Stimulated activated effector memory CD8-positive, alpha-beta T cell treated with anti-CD3 and anti-CD28 coated beads, Interleukin-12 subunit alpha, Interleukin-12 subunit beta, amount 100 ng/mL, for 72 hours (primary cell): ENCODE results near the gene GHRHR.

Source experiments
- ATAC-seq: fragments of 150-1000 bp; cut with Tn5 transposase; 2 replicates; pipeline ENCODE4 v1.10.0; 2021
- DNase-seq, 2 donors: peaks; one replicate each; pipeline ENCODE4 v3.0.0; 2021 to 2022; ENCODE audit warnings: low spot score in 2 of 2
- H3K27ac Mint-ChIP-seq: one replicate; pipeline ENCODE4 v1.8.0; 2022; ENCODE audit warnings: mild to moderate bottlenecking, mixed read lengths
- H3K36me3 Mint-ChIP-seq: one replicate; pipeline ENCODE4 v1.8.0; 2022; ENCODE audit warnings: mild to moderate bottlenecking, mixed read lengths
- H3K4me1 Mint-ChIP-seq: one replicate; pipeline ENCODE4 v1.8.0; 2022; ENCODE audit warnings: mixed read lengths
- H3K4me3 Mint-ChIP-seq: one replicate; pipeline ENCODE4 v1.8.0; 2022; ENCODE audit warnings: mild to moderate bottlenecking, mixed read lengths
- H3K9me3 Mint-ChIP-seq: one replicate; pipeline ENCODE4 v1.8.0; 2022; ENCODE audit warnings: mixed read lengths

The GHRHR gene

DNA sequence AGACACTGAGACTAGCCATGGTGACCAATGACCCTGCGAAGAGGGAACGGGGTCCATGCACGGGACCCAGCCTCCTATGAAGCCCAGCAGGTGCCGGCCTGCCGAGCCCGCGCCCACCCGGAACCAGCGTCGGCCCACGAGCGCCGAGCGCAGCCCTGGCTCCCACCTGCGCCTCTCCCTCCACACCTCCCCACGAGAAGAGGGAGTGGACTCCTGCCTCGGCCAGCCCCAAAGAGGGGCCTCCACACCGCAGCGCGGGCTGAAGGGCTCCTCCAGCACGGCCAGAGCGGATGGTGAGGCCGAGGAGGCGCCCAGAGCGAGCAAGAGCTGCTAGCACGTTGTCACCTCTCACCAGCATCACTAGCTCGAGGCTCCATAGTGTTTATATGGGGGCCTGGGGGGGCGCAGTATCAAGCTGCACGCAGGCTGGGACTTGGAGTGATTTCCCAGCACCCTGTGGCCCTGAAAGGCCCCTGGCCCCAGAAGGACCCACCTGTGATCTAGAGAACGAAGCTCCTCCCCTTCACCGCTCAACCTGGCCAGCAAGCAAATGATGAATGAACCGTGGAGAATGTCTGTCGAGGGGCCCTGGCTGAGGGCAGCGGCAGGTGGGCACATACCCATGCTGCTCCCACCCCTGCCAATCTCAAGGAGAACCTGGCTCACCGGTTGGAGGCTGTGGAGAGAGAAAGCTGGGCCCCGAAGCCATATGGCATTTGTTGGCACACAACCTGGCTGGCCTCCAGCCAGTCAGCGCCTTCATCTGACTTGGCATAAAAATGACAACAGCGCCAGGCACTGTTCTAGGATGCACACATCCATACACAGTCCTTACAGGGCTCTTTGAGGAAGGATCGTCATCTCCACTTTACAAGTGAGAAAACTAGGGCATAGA is 30.7 kb downstream of the GHRHR start:
- ATAC-seq, result no peak
- H3K4me1 Mint-ChIP-seq, result no peaks in the 10 kb centered on the region
- no peak for DNase-seq
- no peaks in the 10 kb centered on the region for H3K36me3 Mint-ChIP-seq
- no peak overlapping the region for H3K27ac Mint-ChIP-seq
- no peak overlapping the region for H3K4me3 Mint-ChIP-seq
- H3K9me3 Mint-ChIP-seq, result no peaks in the 10 kb centered on the region

- Mint-ChIP-seq H3K9me3 (no peaks in the 10 kb centered on the region), H3K36me3 (no peaks in the 10 kb centered on the region), H3K27ac (no peak overlapping the region), H3K4me3 (no peak overlapping the region), H3K4me1 (no peaks in the 10 kb centered on the region)
- no peak for DNase-seq
- no peak for ATAC-seq
Measured at GRCh38 chr7:30995536-30995935, 31.8 kb downstream of the GHRHR start.

DNA sequence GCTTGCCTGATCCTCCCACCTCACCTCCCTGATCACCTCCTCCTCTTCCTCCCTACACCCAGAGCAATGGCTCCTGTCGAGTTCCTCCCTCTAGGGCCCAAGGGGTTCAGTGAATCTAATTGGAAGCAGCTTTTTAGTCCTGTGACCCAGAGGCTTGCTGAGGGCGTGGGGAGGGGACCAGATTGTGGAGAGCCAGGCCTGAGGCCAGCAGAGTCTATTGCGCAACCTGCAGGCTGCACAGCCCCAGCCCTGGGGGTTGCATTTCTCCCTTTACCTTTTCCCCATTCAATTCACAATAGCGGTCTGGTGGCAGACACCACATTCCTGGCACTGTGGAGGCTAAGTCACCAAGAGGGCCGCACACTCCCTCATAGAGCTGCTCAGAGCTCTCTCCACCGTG is 32.5 kb downstream of the GHRHR start:
- no peak for DNase-seq
- ATAC-seq, result no peak
- Mint-ChIP-seq H3K9me3 (no peaks in the 10 kb centered on the region), H3K4me1 (no peaks in the 10 kb centered on the region), H3K4me3 (no peak overlapping the region), H3K36me3 (no peaks in the 10 kb centered on the region), H3K27ac (no peak overlapping the region)

DNA sequence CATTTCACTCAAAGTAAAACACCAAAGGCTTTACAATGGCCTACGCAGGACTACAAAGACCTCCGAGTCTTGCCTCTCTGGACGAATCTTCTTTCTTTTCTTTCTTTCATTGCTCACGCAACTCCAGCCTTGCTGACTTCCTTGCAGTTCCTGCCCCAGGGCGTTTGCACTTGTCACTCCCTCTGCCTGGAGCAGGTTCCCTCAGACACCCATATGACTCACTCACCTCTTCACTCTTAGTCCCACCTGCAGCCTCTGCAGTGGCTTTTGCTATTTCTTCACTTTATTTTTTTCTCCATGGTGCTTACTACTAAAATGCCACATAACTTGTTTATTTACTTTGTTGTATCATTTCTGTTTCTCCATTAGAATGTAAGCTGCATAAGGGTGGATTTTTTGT is 33.1 kb downstream of the GHRHR start:
- Mint-ChIP-seq H3K27ac (no peak overlapping the region), H3K4me1 (no peaks in the 10 kb centered on the region), H3K9me3 (no peaks in the 10 kb centered on the region), H3K4me3 (no peak overlapping the region), H3K36me3 (no peaks in the 10 kb centered on the region)
- ATAC-seq (no peak), DNase-seq (no peak)

DNA sequence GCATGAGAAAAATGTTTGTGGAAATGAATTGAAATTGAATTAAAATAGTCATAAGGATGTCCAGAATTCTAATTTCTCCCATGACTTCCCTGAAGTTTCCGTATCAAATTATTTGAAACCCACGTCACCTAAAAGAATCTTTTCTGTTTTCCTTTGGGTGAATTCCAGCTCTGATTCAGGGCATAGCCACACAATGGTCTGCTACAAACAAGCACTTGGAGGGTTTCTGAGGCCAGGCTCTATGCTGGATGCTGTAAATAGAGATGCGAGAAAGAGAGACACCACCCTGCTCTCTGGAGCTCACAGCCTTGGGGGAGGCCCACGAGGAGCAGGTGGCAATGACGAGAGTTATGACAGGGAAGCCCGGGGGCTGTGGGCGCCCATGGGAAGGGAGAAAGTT is 33.6 kb downstream of the GHRHR start:
- no peak overlapping the region for H3K4me3 Mint-ChIP-seq
- H3K9me3 Mint-ChIP-seq, result no peaks in the 10 kb centered on the region
- ATAC-seq (no peak), DNase-seq (no peak)
- no peaks in the 10 kb centered on the region for H3K36me3 Mint-ChIP-seq
- no peak overlapping the region for H3K27ac Mint-ChIP-seq
- H3K4me1 Mint-ChIP-seq, result no peaks in the 10 kb centered on the region

- ATAC-seq (no peak), DNase-seq (no peak)
- no peaks in the 10 kb centered on the region for H3K4me1 Mint-ChIP-seq
- H3K4me3 Mint-ChIP-seq, result no peak overlapping the region
- H3K36me3 Mint-ChIP-seq, result no peaks in the 10 kb centered on the region
- H3K27ac Mint-ChIP-seq, result no peak overlapping the region
- H3K9me3 Mint-ChIP-seq, result no peaks in the 10 kb centered on the region
Measured at GRCh38 chr7:30998180-30998579, 34.4 kb downstream of the GHRHR start.

- DNase-seq (no peak), ATAC-seq (no peak)
- H3K4me1 Mint-ChIP-seq, result no peaks in the 10 kb centered on the region
- H3K4me3 Mint-ChIP-seq, result no peak overlapping the region
- no peaks in the 10 kb centered on the region for H3K9me3 Mint-ChIP-seq
- no peaks in the 10 kb centered on the region for H3K36me3 Mint-ChIP-seq
- no peak overlapping the region for H3K27ac Mint-ChIP-seq
Measured at GRCh38 chr7:31000161-31000693, 36.5 kb downstream of the GHRHR start.

DNA sequence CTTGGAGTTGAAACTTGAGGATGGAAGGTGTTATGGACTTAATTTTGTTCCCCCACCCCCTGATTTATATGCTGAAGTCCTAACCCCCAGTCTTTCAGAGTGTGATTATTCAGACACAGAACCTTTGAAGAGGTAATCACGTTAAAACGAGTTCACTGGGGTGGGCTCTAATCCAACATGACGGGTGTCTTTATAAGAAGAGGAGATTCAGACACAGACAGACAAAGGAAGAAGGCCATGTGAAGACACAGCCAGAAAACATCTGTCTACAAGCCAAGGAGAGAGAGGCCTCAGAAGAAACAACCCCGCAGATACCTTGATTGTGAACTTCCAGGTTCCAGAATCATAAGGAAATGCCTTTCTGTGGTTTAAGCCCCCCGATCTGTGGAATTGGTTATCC is 37.0 kb downstream of the GHRHR start:
- Mint-ChIP-seq H3K4me3 (no peak overlapping the region), H3K36me3 (no peaks in the 10 kb centered on the region), H3K9me3 (no peaks in the 10 kb centered on the region), H3K27ac (no peak overlapping the region), H3K4me1 (no peaks in the 10 kb centered on the region)
- ATAC-seq, result no peak
- no peak for DNase-seq

DNA sequence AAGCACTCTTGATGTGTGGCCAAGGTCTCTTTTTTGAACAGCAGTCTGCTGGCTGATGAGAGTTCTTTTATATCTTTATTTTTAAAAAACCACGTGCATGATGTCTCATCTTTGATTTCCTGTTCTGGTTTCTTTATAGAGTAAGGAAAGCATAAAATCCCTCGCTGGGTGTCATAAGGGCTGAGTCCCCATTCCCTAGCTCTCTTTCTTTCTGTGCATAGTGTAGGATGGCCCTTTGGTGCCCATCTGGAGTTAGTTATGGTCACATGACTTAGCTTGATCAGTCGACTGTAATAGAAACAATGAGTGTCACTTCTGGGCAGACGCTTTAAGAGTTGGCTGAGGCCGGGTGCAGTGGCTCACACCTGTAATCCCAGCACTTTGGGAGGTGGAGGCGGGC is 38.5 kb downstream of the GHRHR start:
- Mint-ChIP-seq H3K4me1 (no peaks in the 10 kb centered on the region), H3K4me3 (no peak overlapping the region), H3K36me3 (no peaks in the 10 kb centered on the region), H3K27ac (peak overlapping the region; percentile 26), H3K9me3 (no peaks in the 10 kb centered on the region)
- ATAC-seq (no peak), DNase-seq (no peak)

GRCh38 chr7:31003097-31003496 is 39.3 kb downstream of the GHRHR start:
- H3K4me3 Mint-ChIP-seq, result no peak overlapping the region

GRCh38 chr7:31003721-31004120 is 40.0 kb downstream of the GHRHR start:
- no peaks in the 10 kb centered on the region for H3K9me3 Mint-ChIP-seq
- no peak for ATAC-seq

More at GRCh38 chr7:31003097-31003496, 39.3 kb downstream of the GHRHR start:
- Mint-ChIP-seq H3K4me1 (no peaks in the 10 kb centered on the region), H3K9me3 (no peaks in the 10 kb centered on the region), H3K27ac (no peak overlapping the region), H3K36me3 (no peaks in the 10 kb centered on the region)
- ATAC-seq (no peak), DNase-seq (no peak)

GRCh38 chr7:31004393-31004792 is 40.6 kb downstream of the GHRHR start:
- no peak for DNase-seq
- ATAC-seq, result no peak
- H3K9me3 Mint-ChIP-seq, result no peaks in the 10 kb centered on the region
- H3K4me1 Mint-ChIP-seq, result no peaks in the 10 kb centered on the region
- H3K4me3 Mint-ChIP-seq, result no peak overlapping the region
- H3K27ac Mint-ChIP-seq, result no peak overlapping the region
- H3K36me3 Mint-ChIP-seq, result no peaks in the 10 kb centered on the region

More at GRCh38 chr7:31003721-31004120, 40.0 kb downstream of the GHRHR start:
- DNase-seq, result no peak
- Mint-ChIP-seq H3K36me3 (no peaks in the 10 kb centered on the region), H3K4me3 (no peak overlapping the region), H3K4me1 (no peaks in the 10 kb centered on the region), H3K27ac (no peak overlapping the region)

GRCh38 chr7:31006857-31007256 is 43.1 kb downstream of the GHRHR start:
- Mint-ChIP-seq H3K36me3 (no peaks in the 10 kb centered on the region), H3K27ac (no peak overlapping the region), H3K9me3 (no peaks in the 10 kb centered on the region), H3K4me1 (no peaks in the 10 kb centered on the region), H3K4me3 (no peak overlapping the region)
- ATAC-seq, result no peak
- no peak for DNase-seq

DNA sequence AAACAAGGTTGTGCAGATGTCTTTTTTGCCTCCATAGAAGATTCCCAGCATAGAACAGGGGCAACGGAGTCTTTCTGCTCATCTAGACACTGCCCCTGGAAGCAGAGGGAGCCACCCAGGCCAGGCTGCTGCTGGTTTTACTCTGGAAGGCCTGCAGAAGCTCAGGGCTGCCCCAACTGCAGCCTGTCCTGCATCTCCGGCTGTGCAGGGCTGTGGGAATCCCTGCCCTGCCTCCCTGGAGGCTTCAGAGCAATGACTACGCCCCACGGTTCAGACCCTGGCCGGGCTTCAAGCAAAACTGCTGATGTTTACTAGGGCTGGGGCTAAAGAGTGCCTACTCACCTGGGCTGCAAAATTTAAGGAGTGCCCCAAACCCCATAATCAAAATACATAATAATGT is 43.9 kb downstream of the GHRHR start:
- ATAC-seq (no peak), DNase-seq (no peak)
- Mint-ChIP-seq H3K4me3 (no peak overlapping the region), H3K36me3 (no peaks in the 10 kb centered on the region), H3K4me1 (no peaks in the 10 kb centered on the region), H3K9me3 (no peaks in the 10 kb centered on the region), H3K27ac (no peak overlapping the region)

DNA sequence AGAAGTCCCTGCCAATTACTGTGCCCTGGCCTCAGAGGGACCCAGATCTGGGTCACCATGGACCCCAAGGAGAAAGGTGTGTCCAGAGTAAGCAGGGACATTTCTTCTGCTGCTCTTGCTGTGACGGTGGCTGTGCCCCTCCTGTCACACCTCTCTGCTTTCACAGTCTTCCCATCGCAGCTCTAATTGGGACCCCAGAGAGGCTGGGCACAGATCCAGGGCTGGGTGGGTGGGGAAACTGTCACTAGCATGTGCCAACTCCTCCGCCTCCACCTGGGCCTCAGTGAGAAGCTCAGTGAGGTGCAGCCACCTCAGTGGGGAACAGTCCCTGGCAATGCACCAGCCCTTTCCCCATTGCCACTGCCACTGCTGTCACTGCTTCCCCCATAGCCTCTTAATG is 51.1 kb downstream of the GHRHR start:
- ATAC-seq, result no peak
- no peak for DNase-seq
- Mint-ChIP-seq H3K4me1 (peaks cover 3% of the 10 kb centered on the region), H3K4me3 (no peak overlapping the region), H3K36me3 (no peaks in the 10 kb centered on the region), H3K9me3 (no peaks in the 10 kb centered on the region), H3K27ac (no peak overlapping the region)

DNA sequence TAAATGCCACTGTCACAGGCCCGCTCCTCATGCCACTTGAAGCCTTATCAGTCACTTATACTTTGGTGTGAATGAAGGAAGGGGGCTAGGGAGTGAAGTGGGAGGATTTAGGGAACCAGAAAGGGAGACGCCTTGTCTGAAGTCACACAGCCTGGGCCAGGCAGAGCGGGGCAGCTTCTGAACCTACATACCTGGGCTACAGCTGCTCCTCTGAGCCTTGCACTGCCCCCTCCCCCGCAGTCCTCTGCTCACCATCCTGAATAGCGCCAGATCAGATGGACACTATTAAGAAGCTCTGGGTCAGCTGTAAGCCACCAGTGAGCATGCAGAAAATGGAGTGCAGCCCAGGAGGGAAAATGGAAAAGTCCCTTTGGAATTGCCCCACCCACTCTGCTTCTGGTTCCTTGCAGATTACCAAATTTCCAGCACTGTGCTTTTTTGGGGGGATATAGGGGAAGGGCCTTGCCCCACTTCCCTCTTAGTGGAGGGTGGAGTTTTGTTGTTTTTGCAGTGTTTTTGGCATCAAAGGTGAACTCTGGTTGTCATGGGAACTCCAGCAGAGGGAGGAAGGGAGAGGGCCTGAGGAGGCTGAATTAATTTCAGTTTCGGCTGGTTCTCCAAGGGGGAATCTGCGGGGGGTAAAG is 53.4 kb downstream of the GHRHR start:
- Mint-ChIP-seq H3K9me3 (no peaks in the 10 kb centered on the region), H3K4me1 (peaks cover 4% of the 10 kb centered on the region), H3K4me3 (no peak overlapping the region), H3K27ac (no peak overlapping the region), H3K36me3 (no peaks in the 10 kb centered on the region)
- no peak for DNase-seq
- no peak for ATAC-seq
